ENCODE measurements around the gene DHX58. TPM values are rescaled to one million over a fixed set of nuclear protein-coding genes. Genes with fewer than 3 reads are reported as not detected.

The DHX58 gene
- total and polyA plus RNA-seq, 10 donors = 20.9 to 41.2 (median 25.8) TPM

GRCh38 chr17:42117397-42118125 lies 5.0 kb upstream of the DHX58 start:
- Histone ChIP-seq H3K27me3 (replicated peaks in 1 of 7) (no peaks in the 10 kb centered on the region), H3K4me1 (peaks cover 16 to 76% (median 54%) of the 10 kb centered on the region in 6 donors), H3K4me3 (no peak overlapping the region), H3K27ac (peak overlapping the region in 3 of 8 donors; percentile 78 to 94 (median 83)), H3K36me3 (peaks cover 0 to 56% (median 14%) of the 10 kb centered on the region in 6 donors), H3K9me3 (no peaks in the 10 kb centered on the region)
- TF ChIP-seq POLR2A (IDR thresholded peaks at IDR 0.05) = no peak
- TF ChIP-seq POLR2AphosphoS5 (IDR thresholded peaks at IDR 0.05) = no peak
- TF ChIP-seq CTCF (IDR thresholded peaks at IDR 0.05 in 8 of 11, conservative IDR thresholded peaks at IDR 0.05 in 3 of 11) = no peak
- peak; percentile 78 for DNase-seq
- intact Hi-C loops (cut with DNase I; ENCODE audit: low total_unique reads) = loop anchor here (5.0 to 10.0 kb wide), 3 partner anchors 67 to 155 kb away; partner anchors contain the start of genes HCRT, KCNH4 and NKIRAS2
- WGBS, 5 donors = 85 to 93% (median 86%) methylated on average over 27 to 30 of the region's 30 CpGs

- Histone ChIP-seq H3K9me3 (no peaks in the 10 kb centered on the region), H3K27ac (peak overlapping the region in 7 of 8 donors; percentile 11 to 94 (median 70)), H3K4me3 (no peak overlapping the region), H3K4me1 (peaks cover 19 to 80% (median 56%) of the 10 kb centered on the region in 6 donors), H3K36me3 (peaks cover 0 to 51% (median 14%) of the 10 kb centered on the region in 6 donors), H3K27me3 (replicated peaks in 1 of 7) (no peaks in the 10 kb centered on the region)
- DNase-seq = peak; percentile 92
- intact Hi-C loops (cut with DNase I; ENCODE audit: low total_unique reads) = loop anchor here (5.0 to 10.0 kb wide), 3 partner anchors 68 to 155 kb away; partner anchors contain the start of genes HCRT, KCNH4 and NKIRAS2
- TF ChIP-seq CTCF (IDR thresholded peaks at IDR 0.05 in 8 of 11, conservative IDR thresholded peaks at IDR 0.05 in 3 of 11) = peak; percentile 76 to 96 (median 90)
- no peak for TF ChIP-seq POLR2A (IDR thresholded peaks at IDR 0.05)
- TF ChIP-seq POLR2AphosphoS5 (IDR thresholded peaks at IDR 0.05) = peak; percentile 36 to 65 (median 52)
- 22 to 43% (median 36%) methylated on average over 11 to 18 of the region's 18 CpGs for WGBS, 5 donors
These were observed 4.3 kb upstream of the DHX58 start for GRCh38 chr17:42116705-42117396.

GRCh38 chr17:42114118-42114517 lies 1.6 kb upstream of the DHX58 start:
- TF ChIP-seq CTCF (IDR thresholded peaks at IDR 0.05 in 8 of 11, conservative IDR thresholded peaks at IDR 0.05 in 3 of 11) (no peak), POLR2AphosphoS5 (IDR thresholded peaks at IDR 0.05) (no peak), POLR2A (IDR thresholded peaks at IDR 0.05) (no peak)
- Histone ChIP-seq H3K27me3 (replicated peaks in 1 of 7) (no peaks in the 10 kb centered on the region), H3K9me3 (no peaks in the 10 kb centered on the region), H3K4me3 (no peak overlapping the region), H3K27ac (peak overlapping the region in 1 of 8 donors; percentile 94), H3K36me3 (peaks cover 0 to 67% (median 12%) of the 10 kb centered on the region in 6 donors), H3K4me1 (peaks cover 17 to 69% (median 47%) of the 10 kb centered on the region in 6 donors)
- intact Hi-C loops (cut with DNase I; ENCODE audit: low total_unique reads) = loop anchor here (10.0 kb wide), 1 partner anchor 71 kb away; the partner anchor contains the start of genes HCRT and KCNH4
- peak; percentile 54 for DNase-seq
- WGBS, 5 donors = 89 to 99% (median 95%) methylated on average over 9 of the region's 9 CpGs

Data from spleen (tissue), 11 donors.